NCI-H1694 (cell line): ENCODE results near the gene EFCAB6.

ENCODE experiments used
- DNase-seq: peaks from one replicate; lab custom pipeline; 2025; lab: John Stamatoyannopoulos, UW

Gene EFCAB6

GRCh38 chr22:43481568-43482317 is 330.4 kb downstream of the EFCAB6 start:
- peak; percentile 55 for DNase-seq

DNA sequence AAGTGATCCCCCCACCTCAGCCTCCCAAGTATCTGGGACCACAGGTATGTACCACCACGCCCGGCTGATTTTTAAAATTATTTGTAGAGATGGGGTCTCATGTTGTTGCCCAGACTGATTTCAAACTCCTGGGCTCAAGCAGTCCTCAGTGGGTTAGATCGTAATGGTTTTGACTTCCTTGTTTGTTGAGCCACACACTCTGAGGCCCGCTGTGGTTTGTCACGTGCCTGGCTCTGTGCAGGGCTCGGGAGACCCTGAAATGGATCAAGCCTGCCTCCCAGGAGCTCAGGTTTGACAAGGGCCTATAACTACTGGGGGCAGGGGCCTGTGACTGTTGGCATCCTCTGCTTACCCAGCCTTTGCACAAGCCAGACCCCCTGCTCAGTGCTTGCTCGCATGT is 332.1 kb downstream of the EFCAB6 start:
- no peak for DNase-seq

DNA sequence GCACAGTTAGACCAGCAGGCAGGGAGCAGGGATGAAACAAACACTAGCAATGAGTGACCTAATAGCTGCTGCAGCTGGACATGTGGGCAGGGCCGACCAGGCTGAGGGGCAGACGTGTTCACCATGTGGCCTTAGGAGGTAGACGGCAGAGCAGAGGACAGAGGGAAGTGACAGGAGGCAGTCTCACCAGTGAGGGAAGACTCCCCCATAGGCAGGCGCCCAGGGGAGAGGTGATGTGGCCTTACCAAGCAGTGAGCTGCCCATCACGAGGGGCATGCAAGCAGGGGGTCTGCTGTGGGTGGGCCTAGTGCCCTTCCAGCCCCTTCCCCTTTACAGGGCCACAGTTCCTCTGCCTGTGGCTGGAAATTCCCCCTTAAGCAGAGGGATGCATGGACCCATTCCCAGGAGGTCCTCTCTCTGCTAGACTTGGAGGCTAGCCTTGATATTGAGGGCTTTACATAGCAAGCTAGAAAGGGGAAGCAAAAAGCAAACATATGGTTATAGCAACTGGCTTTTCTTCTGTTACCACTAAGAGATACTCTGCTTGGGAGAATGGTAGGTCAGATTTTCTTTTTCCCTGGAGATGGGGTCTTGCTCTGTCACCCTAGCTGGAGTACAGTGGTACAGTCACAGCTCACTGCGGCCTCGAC is 332.7 kb downstream of the EFCAB6 start:
- DNase-seq = no peak
